GM20431 (cell line): ENCODE results near the gene PTPRD.
"Not testable (repeated sequence)": the region's sequence is repeated elsewhere in the genome, so short reads cannot be mapped to it uniquely, and the experiment has no call there.

Source experiments
- in situ Hi-C: fragments of 300-500 bp; cut with MseI, MboI; formaldehyde crosslinking; loops from one replicate; pipeline ENCODE4 v1.15.0; 2020; ENCODE audit warnings: low sequenced_read_pairs; ENCODE audit not compliant: unreplicated experiment

The PTPRD gene

DNA sequence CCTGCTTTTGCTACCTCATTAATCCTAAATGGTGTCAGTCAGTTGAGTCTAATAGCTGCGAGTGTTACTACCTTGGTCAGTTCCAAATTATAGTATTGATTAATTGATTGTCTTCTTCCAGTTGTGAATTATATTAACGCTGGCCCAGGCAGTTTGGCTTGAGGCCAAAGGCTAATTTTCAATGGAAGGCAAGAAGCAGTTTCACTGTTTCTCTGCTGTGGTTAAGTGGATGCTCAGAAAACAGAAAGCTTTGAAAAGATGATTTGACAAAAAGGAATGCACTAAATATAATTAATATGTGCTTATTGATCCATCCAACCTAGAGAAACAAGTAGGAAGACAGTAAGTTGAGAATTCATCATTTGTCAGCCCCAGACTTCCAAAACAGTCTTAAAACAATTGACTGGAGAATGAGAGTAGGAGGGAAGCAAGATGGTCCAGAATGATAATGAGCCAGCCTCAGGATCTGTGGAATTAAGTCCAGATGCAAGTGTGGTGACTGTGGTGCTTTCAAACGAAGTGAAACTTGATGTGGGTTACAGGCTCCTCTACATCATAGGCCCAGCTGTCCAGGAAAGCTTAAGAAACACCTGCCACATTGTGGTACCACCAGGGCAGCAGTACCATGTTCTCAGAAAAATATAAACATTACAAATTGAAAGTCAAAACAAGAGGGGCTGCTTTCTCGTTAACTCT, 1442.2 kb downstream of the PTPRD start:
- in situ Hi-C loops, result no loop called here

DNA sequence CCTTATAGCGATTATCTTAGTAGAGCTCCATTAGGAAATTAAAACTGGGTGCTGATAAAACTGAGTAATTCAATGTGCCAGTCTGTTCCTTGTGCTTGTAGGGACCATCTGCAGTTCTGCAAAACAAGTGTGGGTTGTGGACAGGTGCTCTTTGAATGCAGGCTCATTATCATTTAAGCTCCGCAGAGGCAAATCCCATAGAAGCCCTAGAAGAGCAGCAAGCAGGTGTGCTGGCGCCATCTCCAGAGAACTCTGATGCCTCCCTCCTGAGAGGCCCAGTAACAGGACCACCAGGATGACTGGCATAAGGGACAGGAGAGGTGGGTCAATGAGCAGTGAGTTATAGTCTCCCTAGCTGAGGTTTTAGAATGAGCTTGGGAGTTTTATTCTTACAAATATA, 1470.8 kb downstream of the PTPRD start:
- in situ Hi-C loops, result no loop called here

DNA sequence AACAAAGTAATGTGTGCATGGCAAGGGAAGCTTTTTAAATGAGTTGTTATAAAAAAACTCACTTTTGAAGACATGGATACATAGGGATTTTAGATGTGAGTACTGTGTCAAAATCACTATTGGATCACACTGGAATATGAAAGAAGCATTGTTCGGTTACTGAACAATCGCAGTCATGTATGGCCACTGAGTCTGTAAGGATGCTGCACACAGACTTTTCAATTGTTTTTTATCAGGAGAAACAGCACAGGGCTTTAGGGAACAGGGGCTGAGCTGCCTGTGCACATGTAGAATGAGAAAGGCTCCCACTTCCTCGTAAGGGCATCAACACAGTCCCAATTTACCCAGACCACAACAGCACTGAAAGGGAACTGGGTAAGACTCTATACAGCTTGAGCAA, 1479.3 kb downstream of the PTPRD start:
- in situ Hi-C loops, result no loop called here

DNA sequence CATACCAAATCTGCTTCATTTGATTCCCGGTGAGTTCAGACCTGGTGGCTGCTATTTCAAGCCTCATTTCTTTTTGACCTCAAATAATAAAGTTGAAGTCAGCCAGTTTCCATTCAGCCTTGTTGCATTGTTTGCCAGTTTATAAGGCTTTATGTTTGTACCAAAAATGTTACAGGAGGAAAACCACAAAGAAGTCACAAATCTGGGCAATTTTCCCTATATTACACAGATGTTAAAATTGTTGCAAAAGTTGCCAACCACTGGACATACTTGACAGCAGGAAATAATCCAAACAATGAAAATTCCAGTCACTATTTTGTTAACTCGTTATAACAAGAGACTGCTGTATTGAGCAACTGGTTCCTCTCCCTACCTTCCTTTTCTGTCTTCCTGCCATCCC, 1488.2 kb downstream of the PTPRD start:
- in situ Hi-C loops, result no loop called here

DNA sequence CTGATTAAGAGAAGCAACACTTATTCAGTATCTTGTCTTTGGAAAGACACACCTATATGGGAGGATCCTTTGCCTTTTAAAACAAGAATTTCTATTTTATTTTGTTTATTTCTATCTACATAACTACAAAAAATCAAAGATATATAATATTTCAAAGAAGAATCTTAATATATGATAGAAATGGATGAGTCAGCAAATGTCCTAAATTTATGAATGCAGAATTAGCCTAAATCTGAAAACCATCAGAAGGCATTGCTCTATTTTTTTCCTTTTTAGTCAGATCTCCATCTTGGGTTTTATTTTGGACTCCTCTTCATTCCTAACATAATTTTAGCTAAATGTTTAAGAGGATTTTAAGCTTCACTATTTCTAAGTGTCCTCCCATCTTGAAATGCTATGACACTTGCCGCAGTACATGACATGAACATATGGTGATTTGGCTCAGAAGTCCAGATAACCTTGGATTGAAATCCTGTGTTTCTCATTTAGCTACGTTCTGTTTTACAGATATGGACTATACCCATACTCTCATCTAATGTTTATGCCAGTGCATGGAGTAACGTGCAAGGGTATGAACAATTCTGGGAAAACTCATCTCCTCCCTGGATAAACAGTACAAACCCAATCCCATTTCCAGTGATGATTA, 1490.4 kb downstream of the PTPRD start:
- in situ Hi-C loops, result no loop called here

DNA sequence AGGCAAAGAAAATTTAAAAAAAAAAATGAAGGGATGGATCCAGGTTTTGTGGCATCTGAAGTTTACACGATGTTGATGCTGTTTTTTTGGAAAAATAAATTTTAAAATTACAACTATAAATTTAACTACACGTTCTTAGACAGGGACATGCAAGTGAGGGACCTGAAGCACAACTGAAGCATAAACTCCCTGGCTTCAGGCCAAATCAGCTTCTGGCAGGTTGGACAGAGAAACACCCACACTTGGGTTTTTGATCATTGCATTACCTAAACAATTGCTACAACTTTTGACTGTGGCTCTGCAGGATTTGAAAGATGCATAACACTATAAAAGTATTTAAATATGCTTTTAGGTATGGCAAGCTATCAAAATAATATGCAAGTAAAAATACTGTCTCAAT, 1494.9 kb downstream of the PTPRD start:
- in situ Hi-C loops, result no loop called here

DNA sequence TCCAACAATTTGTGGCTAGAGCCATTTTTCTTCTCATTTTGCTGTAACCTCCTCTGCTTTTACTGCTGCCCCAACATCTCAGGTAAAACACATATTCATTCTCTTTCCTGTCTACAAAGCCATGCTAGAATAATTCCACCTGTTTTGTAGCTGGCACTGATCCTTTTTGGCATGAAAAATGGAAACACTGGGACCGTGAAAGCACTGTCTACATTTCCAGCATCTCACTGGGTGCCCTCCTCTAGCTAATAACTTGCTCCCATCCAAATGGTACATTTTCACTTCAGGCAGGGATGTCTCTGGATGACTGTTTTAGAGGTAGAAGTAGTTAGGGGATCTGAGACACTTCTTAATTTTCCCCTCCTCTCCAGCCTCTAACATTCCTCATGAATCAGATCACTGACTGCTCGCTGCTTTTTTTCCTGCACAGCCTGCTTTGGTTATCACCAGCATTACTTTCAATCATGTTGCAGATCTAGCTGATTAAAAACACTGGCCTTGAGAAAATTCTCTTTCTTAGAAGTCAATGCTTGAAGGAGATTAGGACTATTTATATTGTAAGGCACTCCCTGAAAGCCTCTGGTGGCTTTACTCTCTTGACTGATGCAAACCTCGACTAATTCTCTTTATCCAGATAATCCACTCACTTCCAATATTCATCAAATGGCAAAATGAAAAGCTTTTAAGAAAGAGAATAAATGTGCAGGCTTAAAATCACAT, 1500.6 kb downstream of the PTPRD start:
- in situ Hi-C loops, result no loop called here

DNA sequence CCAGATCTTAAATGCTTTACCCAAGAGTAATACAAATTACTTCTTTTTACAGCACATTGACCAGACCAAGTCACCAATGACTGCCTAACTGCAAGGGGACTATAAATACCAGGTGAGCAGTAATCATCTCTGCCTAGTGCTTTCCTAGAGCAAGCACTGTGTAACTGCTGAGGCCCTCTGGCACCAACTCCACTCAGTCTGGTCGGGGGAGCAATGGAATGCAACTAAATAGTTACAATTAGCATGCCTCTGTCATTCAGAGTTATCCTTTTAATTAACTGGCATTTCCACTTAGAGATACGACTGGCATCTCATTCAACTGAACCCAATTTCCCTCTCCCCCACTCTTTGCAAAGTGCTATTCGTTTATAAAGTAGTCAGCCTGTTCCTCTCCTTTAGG, 1504.2 kb downstream of the PTPRD start:
- in situ Hi-C loops, result no loop called here

DNA sequence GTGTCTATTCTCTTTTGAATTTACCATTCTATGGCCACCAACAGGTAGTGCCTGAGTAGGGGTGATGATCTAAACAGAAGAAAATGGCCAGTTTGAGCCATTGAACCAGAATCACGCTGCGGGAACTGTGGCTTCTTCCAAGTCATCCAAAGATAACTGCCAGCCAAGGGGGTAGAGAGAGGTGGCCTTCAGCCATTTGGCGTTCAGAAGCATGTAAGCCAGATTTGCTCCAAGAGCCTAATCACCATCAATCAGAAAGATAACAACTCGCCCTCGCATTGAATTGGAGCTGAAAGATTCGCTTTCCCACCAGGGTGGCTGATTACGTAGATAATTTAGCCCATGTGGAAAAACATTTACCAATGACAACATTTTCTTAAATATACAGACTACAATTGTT, 1510.5 kb downstream of the PTPRD start:
- in situ Hi-C loops, result no loop called here

DNA sequence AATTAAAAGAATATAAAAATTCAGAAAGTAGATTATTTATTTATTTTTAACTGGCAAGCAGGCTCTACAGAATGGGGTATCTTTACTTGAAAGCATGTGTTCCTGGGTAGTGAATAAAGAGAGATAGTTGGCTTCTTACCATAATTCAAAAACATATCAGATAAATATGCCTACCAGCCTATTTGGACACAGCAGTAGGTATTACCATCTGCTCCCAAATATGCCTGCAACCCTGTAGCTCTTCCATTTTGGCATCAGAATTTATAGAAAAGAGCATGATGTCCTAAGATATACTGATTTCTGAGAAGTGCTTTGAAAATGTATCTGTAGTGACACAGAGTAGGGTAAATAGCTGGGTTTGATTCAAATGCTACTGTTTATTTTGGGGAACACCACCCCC, 1512.7 kb downstream of the PTPRD start:
- in situ Hi-C loops, result no loop called here

DNA sequence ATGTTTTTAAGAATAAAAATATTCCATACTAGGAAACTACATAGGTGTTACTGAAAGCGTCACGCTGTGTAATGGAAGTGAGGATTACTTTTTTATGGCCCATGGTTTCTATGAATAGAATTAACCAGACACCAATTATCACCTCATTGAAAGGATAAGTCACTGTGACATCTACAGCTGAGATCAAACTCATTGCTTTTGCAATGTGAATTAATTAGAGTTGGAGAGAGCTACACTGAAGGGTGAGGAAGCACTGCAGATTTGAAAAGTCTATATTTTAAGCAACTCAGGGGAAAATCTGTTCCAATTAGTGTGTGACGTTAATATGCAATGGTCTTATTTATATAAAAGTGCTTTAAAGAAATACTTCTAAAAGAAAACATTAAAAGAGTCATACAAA, 1513.2 kb downstream of the PTPRD start:
- in situ Hi-C loops, result no loop called here

DNA sequence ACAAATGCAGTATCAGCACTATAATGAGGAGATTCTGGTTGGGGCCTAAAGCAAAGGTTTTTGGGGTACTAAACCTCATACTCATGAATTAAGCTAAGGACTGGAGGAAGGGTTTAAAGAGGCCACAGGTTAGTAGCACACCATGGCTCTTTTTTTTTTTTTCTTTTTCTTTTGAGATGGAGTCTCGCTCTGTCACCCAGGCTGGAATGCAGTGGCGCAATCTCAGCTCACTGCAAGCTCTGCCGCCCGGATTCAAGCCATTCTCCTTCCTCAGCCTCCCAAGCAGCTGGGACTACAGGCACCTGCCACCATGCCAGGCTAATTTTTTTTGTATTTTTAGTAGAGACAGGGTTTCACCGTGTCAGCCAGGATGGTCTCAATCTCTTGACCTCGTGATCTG, 1515.5 kb downstream of the PTPRD start:
- in situ Hi-C loops, result not testable (repeated sequence)

DNA sequence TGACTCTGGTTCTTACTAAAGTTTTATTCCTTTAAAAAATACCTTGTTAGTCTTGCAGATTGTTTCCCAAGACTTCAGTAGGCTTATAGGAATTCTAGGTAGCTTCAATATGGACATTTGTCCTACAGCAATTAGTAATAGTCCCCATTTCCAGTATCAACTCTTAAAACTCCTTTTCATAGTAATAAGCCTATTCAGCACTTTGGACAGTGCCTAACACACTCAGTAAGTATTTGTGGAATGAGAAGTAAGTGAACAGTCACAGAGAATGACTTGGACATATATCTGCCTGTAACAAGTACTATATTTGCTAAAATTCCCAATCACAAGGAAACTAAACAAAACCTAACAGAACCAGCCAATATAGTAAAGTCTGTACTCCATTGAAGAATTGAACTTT, 1521.4 kb downstream of the PTPRD start:
- in situ Hi-C loops, result no loop called here

DNA sequence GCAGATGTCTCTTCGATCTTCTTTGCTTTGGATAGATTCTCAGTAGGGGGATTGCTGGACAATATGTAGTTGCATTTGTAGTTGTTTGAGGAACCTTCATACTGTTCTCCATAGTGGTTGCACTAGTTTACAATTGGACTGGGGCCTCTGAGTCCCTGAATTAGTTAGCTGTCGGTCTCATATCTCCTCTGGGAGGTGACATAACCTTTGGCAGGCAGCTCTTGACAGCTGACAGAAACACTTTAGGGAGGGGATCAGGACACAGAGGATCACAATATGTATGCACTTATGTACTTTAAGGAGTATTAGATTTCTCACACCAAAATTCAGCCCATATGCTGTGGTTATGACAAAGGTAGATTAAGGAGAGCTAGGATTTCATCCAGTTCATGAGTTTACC, 1533.3 kb downstream of the PTPRD start:
- in situ Hi-C loops, result no loop called here

DNA sequence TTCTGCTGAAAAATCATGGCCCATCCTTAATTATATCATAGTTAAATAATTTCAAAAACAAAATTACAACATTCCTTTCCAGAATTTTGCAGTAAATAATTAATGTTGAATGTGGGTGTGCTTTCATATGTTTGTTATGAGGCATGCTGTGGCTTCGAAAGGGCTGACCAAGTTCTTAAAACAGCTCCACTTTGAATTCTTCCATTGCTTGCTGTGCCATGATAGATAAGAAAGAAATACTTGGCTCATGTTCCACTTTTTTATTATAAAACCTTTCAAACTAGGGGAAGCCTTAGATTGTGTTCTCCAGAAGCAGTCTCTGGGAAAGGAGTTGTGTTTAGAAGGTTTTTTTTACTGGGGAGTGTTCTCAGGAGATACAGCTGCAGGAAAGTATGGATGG, 1534.5 kb downstream of the PTPRD start:
- in situ Hi-C loops, result no loop called here

DNA sequence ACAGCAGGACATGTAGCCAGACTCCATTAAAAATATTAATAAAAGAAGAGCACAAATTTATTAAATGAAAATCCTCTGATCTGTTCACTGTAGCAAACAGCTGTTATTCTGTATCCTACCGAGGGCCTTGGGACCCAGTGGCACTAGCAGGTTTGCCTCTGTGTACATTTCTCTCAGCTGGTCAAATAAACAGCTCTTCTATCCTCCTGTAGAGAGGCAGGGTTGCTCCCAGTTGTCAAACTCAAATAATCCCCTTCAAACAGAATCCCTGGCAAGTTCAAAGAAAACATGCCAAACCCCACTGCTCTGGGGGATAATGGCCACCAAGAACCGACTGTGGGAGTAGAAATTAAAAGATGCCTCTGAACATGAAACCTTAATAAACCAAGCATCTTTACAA, 1551.2 kb downstream of the PTPRD start:
- in situ Hi-C loops, result no loop called here

DNA sequence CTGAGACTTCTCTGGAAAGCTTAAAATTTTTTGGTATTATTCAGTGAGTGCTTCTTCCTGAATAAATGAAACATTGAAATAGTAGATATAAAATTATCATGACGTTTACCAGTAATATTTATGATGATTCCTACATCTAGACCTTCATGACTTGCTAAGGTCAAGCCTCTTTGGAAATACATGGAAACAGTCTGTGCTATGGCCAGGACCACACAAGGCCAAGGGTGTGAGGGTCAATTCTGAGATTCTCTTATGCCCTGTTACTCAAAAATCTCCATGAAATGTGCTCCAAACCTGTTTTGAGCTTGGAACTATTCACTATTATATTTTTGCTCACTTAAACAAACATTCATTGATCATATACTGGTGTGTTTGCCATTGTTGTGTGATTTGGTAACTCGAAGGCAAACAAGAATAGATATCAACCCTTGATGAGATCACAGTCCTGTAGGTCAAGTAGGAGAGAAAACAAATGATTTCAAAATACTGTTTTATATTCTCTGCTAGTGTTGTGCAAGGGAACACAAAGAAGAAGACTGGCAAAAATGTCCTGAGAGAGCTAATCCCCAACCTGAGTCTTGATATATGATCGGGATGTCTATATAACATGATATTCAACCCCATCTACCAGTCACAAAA, 1558.3 kb downstream of the PTPRD start:
- in situ Hi-C loops, result no loop called here

DNA sequence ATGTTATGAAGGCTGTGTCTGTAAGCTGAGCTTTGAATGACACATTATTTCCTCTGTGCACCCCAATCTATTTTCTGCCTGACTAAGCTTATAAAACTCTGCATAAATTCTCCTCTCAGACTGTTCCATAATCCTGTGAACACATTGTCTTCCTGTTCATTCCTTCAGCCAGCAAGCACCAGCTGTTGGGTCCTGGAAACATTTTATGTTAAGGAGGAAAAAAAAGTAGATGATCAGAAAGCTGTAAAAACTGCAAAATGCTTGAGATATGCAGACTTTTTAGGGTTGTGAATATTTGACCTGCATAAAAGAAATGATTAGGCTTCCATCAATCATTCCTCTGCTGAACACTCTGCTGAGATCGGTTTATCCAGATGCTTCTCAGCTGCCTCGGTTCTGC, 1567.2 kb downstream of the PTPRD start:
- in situ Hi-C loops, result no loop called here

DNA sequence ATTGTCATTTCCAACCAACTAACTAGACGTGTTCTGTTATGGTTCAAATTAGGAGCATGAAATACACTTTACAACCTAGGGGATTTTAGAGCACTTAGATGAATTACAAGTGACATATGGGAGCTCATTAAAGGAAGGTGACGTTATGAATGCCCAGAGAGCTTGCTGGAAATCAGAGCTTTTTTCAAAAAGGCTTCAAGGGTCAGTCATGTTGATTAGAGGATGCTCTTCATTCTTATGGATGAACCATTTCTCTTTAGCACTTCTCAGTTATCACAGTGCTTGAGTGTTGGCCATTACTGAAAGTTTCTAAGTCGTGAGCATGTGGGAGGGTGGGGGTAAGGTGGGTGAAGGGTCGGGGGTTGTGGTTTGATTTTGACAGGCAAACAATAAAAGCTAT, 1567.7 kb downstream of the PTPRD start:
- in situ Hi-C loops, result no loop called here

DNA sequence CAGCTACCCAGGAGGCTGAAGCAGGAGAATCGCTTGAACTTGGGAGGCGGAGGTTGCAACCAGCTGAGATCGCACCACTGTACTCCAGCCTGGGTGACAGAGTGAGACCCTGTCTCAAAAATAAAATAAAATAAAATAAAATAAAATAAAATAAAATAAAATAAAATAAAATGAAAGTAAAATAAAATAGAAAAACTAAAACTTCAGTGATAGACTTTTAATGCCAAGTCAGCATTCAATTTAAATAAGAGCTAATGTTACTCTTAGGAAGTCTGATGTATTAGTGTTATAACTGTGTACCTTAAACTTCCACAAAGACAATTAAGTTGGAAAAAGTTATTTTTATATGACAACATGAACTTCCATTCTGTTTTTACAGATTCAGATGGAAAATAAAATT, 1569.0 kb downstream of the PTPRD start:
- in situ Hi-C loops, result not testable (repeated sequence)

DNA sequence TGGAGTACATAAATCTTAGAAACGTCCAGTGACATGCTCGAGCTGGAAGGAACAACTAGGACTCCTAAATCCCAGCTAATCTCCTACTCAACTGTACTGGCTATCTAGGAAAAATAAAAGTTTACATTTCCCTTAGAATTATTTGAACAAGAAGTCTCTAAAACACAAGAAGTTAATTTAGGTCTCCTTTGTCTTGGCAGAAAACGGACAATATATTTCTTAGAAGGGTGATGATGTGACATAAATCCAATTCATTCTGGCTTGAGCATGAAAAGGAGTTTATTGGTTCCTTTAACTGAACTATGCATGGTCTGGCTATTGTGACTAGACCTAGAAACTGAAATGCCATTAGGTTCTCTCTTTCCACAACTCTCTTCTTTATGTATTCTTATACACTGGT, 1571.0 kb downstream of the PTPRD start:
- in situ Hi-C loops, result no loop called here
